HEK293 (cell line): ENCODE measurements around the gene TRUB1.

Source experiments
- CTCF ChIA-PET: fragments of 350-600 bp; formaldehyde crosslinking; extraction: SDS; loops from one replicate; lab custom pipeline; 2021; ENCODE audit warnings: antibody characterized with exemption; lab: Yijun Ruan, JAX
- POLR2A ChIA-PET: fragments of 300-600 bp; formaldehyde crosslinking; extraction: SDS; loops from one replicate; lab custom pipeline; 2020; ENCODE audit warnings: antibody characterized with exemption, inconsistent platforms; lab: Yijun Ruan, JAX
- H3K27ac ChIP-seq: fragments of 200-500 bp; sonication (Bioruptor generic); 2 replicates; pipeline ENCODE4 v1.5.1; 2014; ENCODE audit warnings: low read depth, low read length, control low read depth, inconsistent platforms; ENCODE audit errors: extremely low read depth
- H3K36me3 ChIP-seq, 2 experiments: fragments of 200-500 bp in 1 of 2; sonication (Bioruptor generic) in 1 of 2; 1 replicate in 1 of 2; 2 replicates in 1 of 2; pipeline ENCODE4 v1.5.1; 2014 to 2017; ENCODE audit warnings: inconsistent platforms in 2 of 2, low read length in 2 of 2; ENCODE audit not compliant: control insufficient read depth in 2 of 2, insufficient read depth in 1 of 2
- H3K4me1 ChIP-seq: fragments of 200-500 bp; sonication (Bioruptor generic); 2 replicates; pipeline ENCODE4 v1.5.1; 2014; ENCODE audit warnings: mild to moderate bottlenecking, low read length, inconsistent platforms; ENCODE audit not compliant: control insufficient read depth, insufficient read depth
- H3K4me3 ChIP-seq: 2 replicates; pipeline ENCODE4 v1.5.1; 2011; ENCODE audit warnings: low read depth, mild to moderate bottlenecking, control low read depth, low read length, moderate library complexity
- H3K9me3 ChIP-seq: fragments of 200-500 bp; sonication (Bioruptor generic); 2 replicates; pipeline ENCODE4 v1.5.1; 2014; ENCODE audit warnings: low read depth, low read length, inconsistent platforms; ENCODE audit not compliant: control insufficient read depth, insufficient read depth
- HOXC10 ChIP-seq: sonication (generic); formaldehyde crosslinking; IDR thresholded peaks from 2 replicates; pipeline ENCODE4 v1.8.1; 2023; ENCODE audit warnings: mild to moderate bottlenecking, missing genetic modification reagents
- ZNF184 ChIP-seq: fragments of 450-650 bp; IDR thresholded peaks from 2 replicates; pipeline ENCODE4 v1.5.1; 2018; ENCODE audit warnings: missing biosample characterization, mild to moderate bottlenecking, missing genetic modification characterization
- ZNF292 ChIP-seq: fragments of 450-650 bp; formaldehyde crosslinking; IDR thresholded peaks from 2 replicates; pipeline ENCODE4 v1.5.1; 2016; ENCODE audit warnings: low read depth, missing biosample characterization, missing genetic modification characterization, borderline replicate concordance
- ZNF366 ChIP-seq: fragments of 450-650 bp; formaldehyde crosslinking; conservative IDR thresholded peaks from 2 replicates; pipeline ENCODE4 v1.5.1; 2016; ENCODE audit warnings: missing biosample characterization, missing genetic modification characterization
- ZNF416 ChIP-seq: fragments of 450-650 bp; formaldehyde crosslinking; IDR thresholded peaks from 2 replicates; pipeline ENCODE4 v1.5.1; 2016; ENCODE audit warnings: missing biosample characterization, missing genetic modification characterization
- ZNF423 ChIP-seq: fragments of 450-650 bp; formaldehyde crosslinking; IDR thresholded peaks from 2 replicates; pipeline ENCODE4 v1.5.1; 2016; ENCODE audit warnings: missing biosample characterization, missing genetic modification characterization
- ZNF549 ChIP-seq: fragments of 450-650 bp; IDR thresholded peaks from 2 replicates; pipeline ENCODE4 v1.5.1; 2018; ENCODE audit warnings: missing biosample characterization, missing genetic modification characterization, mild to moderate bottlenecking, inconsistent platforms, moderate library complexity
- ZNF558 ChIP-seq: fragments of 450-650 bp; formaldehyde crosslinking; IDR thresholded peaks from 2 replicates; pipeline ENCODE4 v1.5.1; 2016; ENCODE audit warnings: missing biosample characterization, missing genetic modification characterization
- ZNF596 ChIP-seq: fragments of 450-650 bp; IDR thresholded peaks from 2 replicates; pipeline ENCODE4 v1.5.0; 2018; ENCODE audit warnings: missing biosample characterization, mild to moderate bottlenecking, missing genetic modification characterization, moderate library complexity
- ZNF626 ChIP-seq: fragments of 450-650 bp; sonication (Bioruptor Pico); formaldehyde crosslinking; IDR thresholded peaks from 2 replicates; pipeline ENCODE4 v1.5.1; 2018; ENCODE audit warnings: missing biosample characterization, missing genetic modification characterization, inconsistent platforms
- TF ChIP-seq, protein P1 (sequence below): fragments of 450-650 bp; formaldehyde crosslinking; conservative IDR thresholded peaks from 2 replicates; pipeline ENCODE4 v1.5.1; 2016; ENCODE audit warnings: low read depth, missing biosample characterization, missing genetic modification characterization
- TF ChIP-seq, protein P2 (sequence below): fragments of 450-650 bp; formaldehyde crosslinking; IDR thresholded peaks from 2 replicates; pipeline ENCODE4 v1.5.1; 2016; ENCODE audit warnings: missing biosample characterization, missing genetic modification characterization
- TF ChIP-seq, protein P3 (sequence below): fragments of 450-650 bp; formaldehyde crosslinking; IDR thresholded peaks from 2 replicates; pipeline ENCODE4 v1.5.0; 2017; ENCODE audit warnings: missing biosample characterization, missing genetic modification characterization, borderline replicate concordance
- TF ChIP-seq, protein P4 (sequence below): fragments of 450-650 bp; formaldehyde crosslinking; IDR thresholded peaks from 2 replicates; pipeline ENCODE4 v1.5.1; 2017; ENCODE audit warnings: missing biosample characterization, missing genetic modification characterization
- TF ChIP-seq, protein P5 (sequence below): fragments of 450-650 bp; formaldehyde crosslinking; IDR thresholded peaks from 2 replicates; pipeline ENCODE4 v1.5.1; 2016; ENCODE audit warnings: missing biosample characterization, missing genetic modification characterization

TRUB1 gene

DNA sequence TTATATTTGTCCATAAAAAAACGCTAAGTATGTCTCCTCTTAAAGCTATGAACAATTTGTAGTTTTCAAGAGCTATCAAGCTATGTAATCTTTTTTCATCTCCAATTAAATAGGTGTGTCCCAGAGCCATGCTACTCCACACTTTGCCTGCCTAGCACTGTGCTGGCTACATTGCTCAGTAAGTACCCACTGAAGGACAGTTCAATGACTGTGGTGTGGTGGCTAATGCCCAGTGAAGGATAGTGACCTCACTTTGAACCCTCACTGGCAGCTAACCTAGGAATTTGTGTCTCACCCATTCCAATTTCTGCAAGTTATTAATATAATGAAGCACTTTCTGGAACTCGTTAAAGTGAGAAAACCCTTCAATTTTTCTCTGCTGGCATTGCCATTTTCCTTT lies 14.4 kb upstream of the TRUB1 start:
- POLR2A ChIA-PET = no interaction called here
- CTCF ChIA-PET = no interaction called here

DNA sequence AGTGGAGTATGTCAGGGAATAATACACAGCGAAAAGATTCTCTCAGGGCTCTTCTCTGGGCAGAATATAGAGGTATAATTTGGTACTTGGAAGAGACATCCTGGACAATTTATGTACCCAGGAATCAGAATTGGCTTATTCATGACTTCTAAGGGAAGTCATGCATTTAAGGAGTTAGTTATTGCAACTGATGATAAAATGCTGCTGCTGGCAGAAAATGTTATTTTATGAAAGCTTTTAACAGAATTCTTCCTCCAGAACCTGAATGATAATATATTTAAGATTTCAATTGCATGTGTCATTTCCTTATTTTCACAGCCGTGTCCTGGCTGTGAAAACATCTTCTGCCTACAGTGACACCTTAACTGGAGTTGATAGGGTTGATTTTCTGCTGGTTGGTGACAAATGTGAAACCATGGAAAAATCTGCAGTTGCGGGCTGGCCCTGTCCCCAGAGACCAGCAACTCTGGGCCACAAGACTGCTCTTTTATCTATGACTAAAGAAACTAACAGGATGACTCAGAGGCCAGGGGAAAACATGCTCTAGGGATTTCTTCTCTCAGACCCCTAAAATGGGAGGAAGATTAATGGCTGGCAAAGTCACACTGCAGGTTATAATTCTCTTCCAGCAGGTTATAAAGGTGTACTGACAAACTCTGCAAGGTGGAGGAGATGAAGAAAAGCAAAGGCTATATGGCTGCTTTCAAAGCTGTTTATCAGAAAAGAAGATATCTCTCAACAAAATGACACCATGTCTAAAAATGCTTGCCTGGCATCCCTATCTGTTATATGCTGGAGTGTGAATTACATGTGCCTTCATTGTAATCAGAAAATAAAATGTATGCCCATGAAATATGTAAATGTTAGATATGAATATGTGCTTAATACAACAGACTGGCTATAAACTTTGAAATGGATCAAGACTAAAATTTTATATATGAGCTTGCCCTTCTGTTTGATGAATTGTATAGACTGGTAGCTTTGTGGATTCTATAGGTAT lies 12.1 kb upstream of the TRUB1 start:
- peaks cover 8% of the 10 kb centered on the region for H3K4me1 ChIP-seq
- TF ChIP-seq, protein P1, sequence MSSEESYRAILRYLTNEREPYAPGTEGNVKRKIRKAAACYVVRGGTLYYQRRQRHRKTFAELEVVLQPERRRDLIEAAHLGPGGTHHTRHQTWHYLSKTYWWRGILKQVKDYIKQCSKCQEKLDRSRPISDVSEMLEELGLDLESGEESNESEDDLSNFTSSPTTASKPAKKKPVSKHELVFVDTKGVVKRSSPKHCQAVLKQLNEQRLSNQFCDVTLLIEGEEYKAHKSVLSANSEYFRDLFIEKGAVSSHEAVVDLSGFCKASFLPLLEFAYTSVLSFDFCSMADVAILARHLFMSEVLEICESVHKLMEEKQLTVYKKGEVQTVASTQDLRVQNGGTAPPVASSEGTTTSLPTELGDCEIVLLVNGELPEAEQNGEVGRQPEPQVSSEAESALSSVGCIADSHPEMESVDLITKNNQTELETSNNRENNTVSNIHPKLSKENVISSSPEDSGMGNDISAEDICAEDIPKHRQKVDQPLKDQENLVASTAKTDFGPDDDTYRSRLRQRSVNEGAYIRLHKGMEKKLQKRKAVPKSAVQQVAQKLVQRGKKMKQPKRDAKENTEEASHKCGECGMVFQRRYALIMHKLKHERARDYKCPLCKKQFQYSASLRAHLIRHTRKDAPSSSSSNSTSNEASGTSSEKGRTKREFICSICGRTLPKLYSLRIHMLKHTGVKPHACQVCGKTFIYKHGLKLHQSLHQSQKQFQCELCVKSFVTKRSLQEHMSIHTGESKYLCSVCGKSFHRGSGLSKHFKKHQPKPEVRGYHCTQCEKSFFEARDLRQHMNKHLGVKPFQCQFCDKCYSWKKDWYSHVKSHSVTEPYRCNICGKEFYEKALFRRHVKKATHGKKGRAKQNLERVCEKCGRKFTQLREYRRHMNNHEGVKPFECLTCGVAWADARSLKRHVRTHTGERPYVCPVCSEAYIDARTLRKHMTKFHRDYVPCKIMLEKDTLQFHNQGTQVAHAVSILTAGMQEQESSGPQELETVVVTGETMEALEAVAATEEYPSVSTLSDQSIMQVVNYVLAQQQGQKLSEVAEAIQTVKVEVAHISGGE (tag by site-specific recombination) = no peak
- TF ChIP-seq ZNF549 (tag by site-specific recombination) (no peak), ZNF558 (tag by site-specific recombination) (no peak), ZNF423 (tag by site-specific recombination) (no peak), ZNF416 (no peak)
- TF ChIP-seq, protein P2, sequence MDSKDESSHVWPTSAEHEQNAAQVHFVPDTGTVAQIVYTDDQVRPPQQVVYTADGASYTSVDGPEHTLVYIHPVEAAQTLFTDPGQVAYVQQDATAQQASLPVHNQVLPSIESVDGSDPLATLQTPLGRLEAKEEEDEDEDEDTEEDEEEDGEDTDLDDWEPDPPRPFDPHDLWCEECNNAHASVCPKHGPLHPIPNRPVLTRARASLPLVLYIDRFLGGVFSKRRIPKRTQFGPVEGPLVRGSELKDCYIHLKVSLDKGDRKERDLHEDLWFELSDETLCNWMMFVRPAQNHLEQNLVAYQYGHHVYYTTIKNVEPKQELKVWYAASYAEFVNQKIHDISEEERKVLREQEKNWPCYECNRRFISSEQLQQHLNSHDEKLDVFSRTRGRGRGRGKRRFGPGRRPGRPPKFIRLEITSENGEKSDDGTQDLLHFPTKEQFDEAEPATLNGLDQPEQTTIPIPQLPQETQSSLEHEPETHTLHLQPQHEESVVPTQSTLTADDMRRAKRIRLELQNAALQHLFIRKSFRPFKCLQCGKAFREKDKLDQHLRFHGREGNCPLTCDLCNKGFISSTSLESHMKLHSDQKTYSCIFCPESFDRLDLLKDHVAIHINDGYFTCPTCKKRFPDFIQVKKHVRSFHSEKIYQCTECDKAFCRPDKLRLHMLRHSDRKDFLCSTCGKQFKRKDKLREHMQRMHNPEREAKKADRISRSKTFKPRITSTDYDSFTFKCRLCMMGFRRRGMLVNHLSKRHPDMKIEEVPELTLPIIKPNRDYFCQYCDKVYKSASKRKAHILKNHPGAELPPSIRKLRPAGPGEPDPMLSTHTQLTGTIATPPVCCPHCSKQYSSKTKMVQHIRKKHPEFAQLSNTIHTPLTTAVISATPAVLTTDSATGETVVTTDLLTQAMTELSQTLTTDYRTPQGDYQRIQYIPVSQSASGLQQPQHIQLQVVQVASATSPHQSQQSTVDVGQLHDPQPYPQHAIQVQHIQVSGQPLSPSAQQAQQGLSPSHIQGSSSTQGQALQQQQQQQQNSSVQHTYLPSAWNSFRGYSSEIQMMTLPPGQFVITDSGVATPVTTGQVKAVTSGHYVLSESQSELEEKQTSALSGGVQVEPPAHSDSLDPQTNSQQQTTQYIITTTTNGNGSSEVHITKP (tag by site-specific recombination) = no peak

More for the DNA sequence above, 14.4 kb upstream of the TRUB1 start:
- Histone ChIP-seq H3K9me3 (no peaks in the 10 kb centered on the region), H3K4me3 (no peak overlapping the region), H3K27ac (no peak overlapping the region), H3K4me1 (peaks cover 8% of the 10 kb centered on the region)
- TF ChIP-seq, protein P3, sequence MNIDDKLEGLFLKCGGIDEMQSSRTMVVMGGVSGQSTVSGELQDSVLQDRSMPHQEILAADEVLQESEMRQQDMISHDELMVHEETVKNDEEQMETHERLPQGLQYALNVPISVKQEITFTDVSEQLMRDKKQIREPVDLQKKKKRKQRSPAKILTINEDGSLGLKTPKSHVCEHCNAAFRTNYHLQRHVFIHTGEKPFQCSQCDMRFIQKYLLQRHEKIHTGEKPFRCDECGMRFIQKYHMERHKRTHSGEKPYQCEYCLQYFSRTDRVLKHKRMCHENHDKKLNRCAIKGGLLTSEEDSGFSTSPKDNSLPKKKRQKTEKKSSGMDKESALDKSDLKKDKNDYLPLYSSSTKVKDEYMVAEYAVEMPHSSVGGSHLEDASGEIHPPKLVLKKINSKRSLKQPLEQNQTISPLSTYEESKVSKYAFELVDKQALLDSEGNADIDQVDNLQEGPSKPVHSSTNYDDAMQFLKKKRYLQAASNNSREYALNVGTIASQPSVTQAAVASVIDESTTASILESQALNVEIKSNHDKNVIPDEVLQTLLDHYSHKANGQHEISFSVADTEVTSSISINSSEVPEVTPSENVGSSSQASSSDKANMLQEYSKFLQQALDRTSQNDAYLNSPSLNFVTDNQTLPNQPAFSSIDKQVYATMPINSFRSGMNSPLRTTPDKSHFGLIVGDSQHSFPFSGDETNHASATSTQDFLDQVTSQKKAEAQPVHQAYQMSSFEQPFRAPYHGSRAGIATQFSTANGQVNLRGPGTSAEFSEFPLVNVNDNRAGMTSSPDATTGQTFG (tag by site-specific recombination) = no peak
- TF ChIP-seq ZNF626 (no peak), ZNF292 (tag by site-specific recombination) (no peak), ZNF184 (tag by site-specific recombination) (no peak), HOXC10 (CRISPR knock-in tag) (no peak), ZNF366 (tag by site-specific recombination) (no peak), ZNF596 (tag by site-specific recombination) (no peak), ZNF423 (tag by site-specific recombination) (no peak)
- TF ChIP-seq, protein P4, sequence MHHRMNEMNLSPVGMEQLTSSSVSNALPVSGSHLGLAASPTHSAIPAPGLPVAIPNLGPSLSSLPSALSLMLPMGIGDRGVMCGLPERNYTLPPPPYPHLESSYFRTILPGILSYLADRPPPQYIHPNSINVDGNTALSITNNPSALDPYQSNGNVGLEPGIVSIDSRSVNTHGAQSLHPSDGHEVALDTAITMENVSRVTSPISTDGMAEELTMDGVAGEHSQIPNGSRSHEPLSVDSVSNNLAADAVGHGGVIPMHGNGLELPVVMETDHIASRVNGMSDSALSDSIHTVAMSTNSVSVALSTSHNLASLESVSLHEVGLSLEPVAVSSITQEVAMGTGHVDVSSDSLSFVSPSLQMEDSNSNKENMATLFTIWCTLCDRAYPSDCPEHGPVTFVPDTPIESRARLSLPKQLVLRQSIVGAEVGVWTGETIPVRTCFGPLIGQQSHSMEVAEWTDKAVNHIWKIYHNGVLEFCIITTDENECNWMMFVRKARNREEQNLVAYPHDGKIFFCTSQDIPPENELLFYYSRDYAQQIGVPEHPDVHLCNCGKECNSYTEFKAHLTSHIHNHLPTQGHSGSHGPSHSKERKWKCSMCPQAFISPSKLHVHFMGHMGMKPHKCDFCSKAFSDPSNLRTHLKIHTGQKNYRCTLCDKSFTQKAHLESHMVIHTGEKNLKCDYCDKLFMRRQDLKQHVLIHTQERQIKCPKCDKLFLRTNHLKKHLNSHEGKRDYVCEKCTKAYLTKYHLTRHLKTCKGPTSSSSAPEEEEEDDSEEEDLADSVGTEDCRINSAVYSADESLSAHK = no peak
- TF ChIP-seq, protein P5, sequence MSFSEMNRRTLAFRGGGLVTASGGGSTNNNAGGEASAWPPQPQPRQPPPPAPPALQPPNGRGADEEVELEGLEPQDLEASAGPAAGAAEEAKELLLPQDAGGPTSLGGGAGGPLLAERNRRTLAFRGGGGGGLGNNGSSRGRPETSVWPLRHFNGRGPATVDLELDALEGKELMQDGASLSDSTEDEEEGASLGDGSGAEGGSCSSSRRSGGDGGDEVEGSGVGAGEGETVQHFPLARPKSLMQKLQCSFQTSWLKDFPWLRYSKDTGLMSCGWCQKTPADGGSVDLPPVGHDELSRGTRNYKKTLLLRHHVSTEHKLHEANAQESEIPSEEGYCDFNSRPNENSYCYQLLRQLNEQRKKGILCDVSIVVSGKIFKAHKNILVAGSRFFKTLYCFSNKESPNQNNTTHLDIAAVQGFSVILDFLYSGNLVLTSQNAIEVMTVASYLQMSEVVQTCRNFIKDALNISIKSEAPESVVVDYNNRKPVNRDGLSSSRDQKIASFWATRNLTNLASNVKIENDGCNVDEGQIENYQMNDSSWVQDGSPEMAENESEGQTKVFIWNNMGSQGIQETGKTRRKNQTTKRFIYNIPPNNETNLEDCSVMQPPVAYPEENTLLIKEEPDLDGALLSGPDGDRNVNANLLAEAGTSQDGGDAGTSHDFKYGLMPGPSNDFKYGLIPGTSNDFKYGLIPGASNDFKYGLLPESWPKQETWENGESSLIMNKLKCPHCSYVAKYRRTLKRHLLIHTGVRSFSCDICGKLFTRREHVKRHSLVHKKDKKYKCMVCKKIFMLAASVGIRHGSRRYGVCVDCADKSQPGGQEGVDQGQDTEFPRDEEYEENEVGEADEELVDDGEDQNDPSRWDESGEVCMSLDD (tag by site-specific recombination) = no peak
- TF ChIP-seq, all 188 proteins: peak for 0
- no peaks in the 10 kb centered on the region for H3K36me3 ChIP-seq

More for the DNA sequence above, 12.1 kb upstream of the TRUB1 start:
- CTCF ChIA-PET = interaction anchor here (0.6 kb wide), 1 partner anchor 24 kb away, joined by 3 read pairs; no protein-coding TSS in a partner anchor
- no peak overlapping the region for H3K27ac ChIP-seq
- H3K9me3 ChIP-seq = no peaks in the 10 kb centered on the region
- no peaks in the 10 kb centered on the region for H3K36me3 ChIP-seq
- no peak overlapping the region for H3K4me3 ChIP-seq
- POLR2A ChIA-PET = no interaction called here
